Stimulated activated CD4-positive, alpha-beta T cell treated with anti-CD3 and anti-CD28 coated beads, Interleukin-12 subunit alpha, Interleukin-12 subunit beta, amount 100 ng/mL, for 4 hours (primary cell): ENCODE data around the gene ZFYVE28.

Experiments
- DNase-seq: peaks from one replicate; pipeline ENCODE4 v3.0.0-alpha.2; 2020

ZFYVE28 gene

DNA sequence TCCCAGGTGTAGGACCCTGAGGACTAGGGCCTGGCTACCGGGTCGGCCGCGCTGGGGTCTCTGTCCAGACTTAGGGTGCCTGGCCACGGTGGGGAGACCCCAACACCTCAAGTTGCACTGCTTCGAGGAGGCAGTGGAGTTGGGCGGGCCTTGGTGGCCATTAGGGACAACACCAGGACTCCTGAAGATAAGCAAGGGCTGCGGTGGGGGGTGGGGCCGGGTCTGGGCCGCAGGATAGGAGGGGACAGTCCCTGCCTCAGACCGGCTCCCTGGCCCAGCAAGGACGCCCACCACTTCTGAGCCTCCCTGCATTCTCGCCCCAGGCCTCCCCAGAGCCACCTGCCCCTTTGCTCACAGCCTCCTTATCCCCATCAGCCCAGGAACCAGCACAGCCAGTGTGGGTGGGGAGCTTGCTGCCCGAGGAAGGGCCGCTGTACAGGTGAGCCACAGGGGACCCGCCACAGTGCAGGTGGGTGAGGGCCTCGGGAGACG is 151.1 kb downstream of the ZFYVE28 start:
- DNase-seq = no peak

DNA sequence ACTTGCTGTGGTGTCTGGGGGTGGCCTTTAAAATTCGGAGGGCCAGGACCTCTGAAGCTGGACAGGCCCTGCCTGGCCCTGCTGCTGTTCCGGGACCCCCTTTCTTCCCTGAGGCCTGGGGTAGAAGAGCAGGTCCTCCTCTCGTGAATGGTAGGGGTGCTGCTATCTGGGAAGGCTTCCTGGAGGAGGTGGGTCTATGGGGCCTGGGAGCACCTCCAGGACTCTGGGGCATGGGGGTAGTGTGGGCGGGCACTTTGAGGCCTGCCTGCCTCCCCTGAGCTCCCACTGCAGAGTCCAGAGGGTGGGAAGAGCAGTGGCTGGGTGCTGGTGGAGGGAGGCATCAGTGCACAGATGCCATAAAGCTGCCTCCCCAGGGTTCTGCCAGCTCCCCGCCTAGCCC is 151.6 kb downstream of the ZFYVE28 start:
- DNase-seq = no peak

DNA sequence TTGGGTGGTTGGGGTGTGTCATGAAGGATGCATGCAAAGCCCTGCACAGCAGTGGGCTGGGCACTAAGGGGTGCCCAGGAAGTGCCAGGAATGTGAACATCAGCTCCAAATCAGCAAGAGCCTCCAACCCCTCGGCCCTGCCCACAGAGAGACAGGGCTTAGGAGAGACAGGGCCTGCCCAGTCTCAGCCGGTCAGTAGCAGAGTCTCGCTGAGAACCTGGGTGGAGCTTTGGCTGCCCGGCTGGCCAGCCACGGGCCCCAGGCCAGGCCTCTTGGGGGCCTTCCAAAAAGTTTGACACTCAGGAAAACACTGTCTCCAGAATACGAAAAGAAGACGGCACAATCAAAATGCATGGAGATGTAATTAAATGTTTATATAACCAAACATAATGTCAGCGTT is 152.3 kb downstream of the ZFYVE28 start:
- DNase-seq = no peak

DNA sequence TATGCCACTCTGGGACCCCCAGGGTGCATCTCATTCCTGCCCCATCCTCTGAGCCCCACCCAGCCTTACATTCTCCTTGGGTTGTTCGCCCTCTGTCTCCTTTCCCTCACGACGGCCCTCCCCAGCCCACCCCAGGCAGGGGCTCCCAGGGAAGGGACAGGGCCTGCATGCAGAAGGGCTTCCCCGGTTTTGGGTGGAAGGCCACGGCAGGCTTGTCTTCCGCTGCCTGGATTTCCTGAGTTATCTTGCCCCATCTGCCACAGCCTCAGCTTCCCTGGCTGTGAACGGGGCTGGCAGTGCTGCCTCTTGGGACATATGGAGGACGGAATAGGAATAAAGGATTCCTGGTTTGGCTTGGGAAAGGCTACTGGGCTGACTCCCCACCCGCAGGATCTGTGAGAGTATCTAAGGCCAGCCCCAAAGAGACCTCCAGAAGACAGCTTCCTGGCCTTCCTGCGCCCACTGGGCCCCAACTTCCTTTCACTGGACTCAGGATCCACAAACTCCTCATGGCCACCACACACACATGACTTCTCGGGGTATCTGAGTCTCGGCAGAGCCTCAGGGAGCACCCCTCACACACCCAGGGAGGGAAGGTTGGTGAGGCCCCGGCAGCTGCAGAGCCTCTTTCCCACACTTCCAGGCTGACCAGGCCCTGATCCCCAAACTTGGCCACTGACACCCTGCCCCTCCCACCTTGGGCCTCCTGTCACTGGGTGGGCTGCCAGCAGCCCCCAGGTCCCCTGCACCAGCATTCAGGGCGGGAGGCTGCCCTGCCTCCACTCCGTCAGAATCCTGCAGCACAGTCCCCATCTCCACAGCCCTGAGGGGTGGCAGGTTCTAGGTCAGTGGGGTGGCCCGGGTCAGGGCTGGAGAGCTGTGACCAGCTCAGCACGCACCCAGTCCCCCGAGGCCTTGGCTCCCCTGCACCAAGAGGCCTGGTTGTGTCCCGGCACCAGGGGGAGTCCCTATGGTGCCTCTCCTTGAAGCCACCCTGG is 153.0 kb downstream of the ZFYVE28 start:
- DNase-seq = no peak

DNA sequence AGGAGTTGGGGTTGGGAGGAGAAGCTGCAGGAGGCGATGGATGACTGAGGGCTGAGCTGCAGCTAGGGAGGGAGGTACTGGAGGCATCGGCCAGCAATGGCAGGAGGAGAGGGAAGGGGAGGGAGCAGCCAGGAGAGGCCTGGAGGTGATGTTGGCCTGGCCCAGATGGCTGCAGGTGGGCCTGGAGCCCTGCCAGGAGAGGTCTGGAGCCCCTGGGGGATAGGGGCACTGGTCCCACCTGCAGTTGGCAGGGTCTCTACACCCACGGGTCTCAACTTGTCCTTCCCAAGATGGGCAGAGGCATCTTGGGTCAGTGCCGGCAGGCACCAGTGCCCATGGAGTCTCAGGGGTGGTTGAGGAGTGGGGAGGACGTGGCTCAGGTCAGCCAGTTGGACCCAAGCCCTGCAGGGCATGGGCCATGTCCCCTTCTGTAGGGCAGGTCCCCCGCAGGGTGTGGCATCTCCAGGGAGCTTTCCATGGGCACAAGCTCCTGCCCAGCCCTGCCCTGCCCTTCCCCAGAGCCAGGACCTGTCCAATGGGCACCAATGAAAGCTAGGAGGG is 153.9 kb downstream of the ZFYVE28 start:
- no peak for DNase-seq

DNA sequence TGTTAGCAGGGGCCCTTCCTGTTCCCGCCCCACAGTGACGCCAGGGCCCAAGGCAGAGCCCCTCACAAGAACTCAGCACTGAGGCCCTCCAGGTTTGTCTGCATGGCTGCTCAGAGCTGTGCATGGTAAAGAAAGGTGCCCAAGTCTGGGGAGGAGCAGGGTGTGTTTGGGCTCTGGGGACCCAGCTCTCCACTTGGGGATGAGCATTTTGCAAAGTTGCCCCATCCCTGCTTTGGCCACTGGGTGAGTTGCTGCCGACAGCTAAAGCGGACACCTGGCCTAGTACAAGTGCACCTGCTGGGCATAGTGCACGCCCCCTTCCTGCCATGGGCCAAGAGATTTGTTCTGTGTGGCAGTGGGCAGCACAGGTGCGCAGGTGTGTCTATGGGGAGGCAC is 154.5 kb downstream of the ZFYVE28 start:
- no peak for DNase-seq

DNA sequence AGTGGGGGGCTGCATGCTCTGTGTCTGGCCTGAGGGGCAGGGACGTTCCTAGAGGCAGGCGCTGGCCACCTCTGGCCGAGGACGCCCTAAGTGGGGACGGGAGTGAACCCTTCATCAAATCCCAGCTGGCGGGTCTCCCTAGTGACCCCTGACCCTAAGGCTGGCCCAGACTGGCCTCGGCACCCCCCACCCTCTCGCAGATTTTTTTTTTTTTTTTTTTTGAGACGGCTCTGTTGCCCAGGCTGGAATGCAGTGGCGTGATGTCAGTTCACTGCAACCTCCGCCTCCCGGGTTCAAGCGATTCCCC is 155.5 kb downstream of the ZFYVE28 start:
- DNase-seq = no peak

DNA sequence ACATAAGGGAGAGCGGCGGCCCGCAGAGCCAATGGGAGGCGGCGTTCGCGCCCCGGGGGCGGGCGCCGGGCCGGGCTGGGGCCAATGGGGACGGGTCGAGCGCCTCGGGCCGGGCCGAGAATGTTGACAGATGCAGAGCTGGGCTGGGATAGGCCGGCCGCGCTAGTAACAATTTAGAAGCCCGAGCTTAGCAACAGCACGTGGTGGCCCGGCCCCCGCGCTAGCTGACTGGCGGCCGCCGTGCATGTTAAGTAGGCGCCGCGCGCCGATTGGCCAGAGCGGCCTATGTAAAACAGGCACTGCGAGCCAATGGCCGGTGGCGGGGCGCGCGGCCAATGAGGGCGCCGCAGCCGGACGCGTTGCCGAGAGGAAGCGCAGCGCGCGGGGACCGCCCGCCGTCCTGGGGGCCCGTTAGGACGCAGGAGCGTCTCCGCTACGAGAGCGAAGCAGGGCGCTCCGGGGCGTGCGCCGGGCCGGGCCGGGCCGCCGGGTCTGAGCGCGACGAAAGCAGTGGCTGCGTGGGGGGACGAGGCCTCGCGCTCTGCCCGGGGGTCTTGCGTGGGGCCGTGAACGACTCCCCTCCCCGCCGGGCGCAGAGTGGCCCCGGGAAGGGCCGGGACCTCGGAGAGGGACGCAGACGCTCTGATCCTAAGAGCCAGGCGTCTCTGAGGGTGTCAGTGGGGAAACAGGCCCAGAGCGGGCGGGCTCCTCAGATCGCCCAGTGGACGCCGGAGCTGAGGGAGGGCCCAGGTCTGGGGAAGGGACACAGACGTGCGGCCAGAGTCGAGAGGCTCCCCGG is 156.1 kb downstream of the ZFYVE28 start:
- peak; percentile 94 for DNase-seq

DNA sequence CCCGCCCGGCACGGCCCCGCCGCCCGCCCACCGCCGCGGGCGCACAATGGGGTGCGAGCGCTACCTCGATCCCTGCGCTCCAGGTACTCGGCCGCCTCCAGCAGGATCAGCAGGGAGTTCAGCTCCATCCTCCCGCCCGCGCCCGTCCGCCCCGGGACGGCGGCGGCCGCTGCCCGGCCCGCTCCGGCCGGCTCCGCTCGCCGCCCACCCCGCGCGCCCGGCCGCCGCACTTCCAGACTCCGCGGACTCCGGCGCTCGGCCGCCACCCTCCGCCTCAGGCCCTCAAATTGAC is 156.6 kb downstream of the ZFYVE28 start, which contains the start of gene MXD4:
TSS of gene MXD4 (minus strand) at position 257 of the 292 bp plus-strand sequence. CDS start at position 128, 129 bp downstream.
- DNase-seq = no peak

DNA sequence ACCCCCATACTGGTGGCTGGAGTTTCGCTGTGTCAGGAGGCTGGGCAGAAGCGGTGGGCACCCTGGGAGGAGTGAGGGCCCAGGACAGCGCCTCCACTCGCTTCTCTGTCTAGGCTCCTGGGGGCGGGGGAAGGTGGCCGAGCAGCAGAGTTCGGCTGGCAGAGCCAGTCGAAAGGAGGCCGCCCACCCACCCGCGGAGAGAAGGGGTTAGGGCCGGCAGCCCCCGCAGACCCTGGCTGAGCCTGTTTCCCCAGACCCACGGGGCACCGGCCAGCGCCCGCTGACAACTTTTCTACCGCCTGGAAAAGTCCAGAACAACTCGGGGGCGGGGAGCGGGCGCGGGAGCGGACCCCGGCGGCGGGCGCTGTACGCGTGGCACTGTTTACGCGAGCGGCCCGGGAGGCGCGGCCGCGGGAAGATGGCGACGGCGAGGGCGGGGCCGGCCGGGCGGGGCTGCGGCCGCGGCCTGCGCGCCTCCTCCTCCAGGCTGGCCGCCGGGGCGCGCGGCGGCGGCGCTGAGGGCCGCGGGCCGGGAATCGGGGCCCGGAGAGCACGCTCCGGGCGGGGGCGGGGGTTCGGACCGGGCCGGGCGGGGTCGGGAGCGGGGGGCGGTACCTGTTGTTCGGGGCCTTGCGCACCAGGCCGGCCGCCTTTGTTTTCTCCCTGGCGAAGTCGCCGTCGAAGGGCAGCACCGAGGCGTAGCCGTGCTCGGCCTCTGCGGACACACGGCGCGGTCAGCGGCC is 157.2 kb downstream of the ZFYVE28 start:
- DNase-seq = peak; percentile 50

DNA sequence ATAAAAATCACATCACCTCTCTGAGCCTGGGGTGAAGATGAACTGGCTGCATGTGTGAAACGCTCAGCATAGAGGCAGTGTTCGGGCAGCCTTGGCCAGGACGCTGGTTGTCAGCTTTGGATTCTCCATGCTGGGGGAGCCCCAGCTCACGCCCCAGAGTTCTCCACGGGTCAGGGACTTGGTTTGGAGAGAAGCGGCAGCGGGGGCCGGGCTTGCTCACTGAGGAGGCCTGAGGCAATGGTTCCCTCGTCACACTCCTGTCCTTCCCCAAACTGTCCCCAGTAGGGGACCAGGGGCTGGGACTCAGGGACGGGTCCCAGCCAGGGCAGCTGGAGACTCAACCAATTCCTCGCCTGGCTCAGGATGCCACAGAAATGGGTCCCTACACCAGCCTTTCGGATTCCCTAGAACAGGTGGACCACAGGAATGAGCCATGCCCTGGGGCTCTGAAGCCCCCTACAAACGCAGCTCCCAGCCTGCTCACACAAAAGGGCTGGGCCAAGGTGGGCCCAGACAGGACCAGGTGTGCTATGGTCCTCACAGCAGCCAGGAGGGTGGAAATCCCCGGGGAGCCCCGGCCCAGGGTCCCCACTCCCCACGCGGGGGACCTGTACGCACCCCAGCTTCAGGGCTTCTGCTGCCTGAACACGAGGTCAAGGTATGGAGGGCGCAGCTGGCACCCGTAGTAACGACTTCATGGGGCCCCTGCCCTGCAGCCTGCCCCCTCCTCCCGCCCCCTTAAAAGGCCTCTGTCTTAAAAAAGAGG is 157.9 kb downstream of the ZFYVE28 start:
- no peak for DNase-seq

DNA sequence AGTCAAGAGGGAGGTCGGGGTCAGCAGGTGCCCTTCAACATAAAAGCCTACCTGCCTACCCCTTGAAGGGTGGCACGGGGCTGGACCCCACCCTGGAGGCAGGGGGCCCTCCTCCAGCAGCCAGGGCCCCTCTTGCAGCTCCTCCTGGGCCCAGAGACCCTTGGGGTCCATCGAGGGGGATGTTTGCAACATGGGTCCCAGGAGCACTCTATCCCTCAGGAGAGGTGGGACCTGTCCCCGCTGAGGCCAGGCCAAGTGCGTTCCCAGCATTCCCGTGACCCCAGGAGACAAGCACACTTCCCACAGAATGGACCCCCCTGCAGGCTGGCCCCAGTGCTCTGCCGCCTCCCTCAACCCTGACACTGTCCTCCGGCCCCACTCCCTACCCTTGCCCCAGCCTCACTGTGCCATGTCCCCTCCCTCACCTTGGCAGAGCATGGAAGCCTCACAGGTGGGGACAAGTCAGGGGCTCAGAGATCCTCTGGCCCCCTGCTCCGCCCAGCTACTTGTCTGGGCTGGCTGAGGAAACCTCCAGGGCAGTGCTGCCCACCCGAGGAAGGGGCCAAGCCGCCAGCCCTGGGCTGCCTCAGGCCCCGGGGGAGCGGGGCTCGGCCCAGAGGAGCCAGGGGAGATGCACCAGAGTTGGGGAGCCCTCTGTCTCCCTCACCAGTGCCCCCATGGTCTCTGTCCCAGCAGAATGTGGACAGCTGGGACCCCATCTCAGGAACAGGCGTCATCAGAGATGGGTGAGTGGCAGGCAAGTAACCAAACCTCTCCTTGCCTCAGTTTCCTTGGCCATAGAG is 158.7 kb downstream of the ZFYVE28 start:
- no peak for DNase-seq

DNA sequence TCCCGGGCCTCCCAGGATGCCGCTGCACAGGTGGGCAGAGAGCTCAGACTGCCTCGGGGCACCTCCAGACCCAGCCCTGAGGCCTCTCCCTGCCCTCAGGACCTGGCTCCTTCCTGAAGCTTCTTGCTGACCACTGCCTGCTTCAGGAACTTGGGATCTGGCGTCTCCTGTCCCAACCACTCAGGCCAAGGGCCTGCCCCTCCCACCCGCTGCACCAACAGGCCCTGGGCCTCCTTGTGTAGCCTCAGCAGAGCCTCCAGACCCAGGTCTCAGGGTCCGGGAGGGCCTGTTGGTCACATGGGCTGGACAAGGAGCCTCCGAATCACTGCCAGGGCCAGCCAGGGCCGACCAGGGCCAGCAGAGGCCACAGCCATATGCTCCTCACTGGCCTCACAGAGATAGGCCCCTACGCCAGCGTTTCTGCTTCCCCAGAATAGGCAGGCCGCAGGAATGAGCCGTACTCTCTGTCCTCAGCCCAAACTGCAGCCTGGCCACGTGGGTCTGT is 159.4 kb downstream of the ZFYVE28 start:
- DNase-seq = no peak

DNA sequence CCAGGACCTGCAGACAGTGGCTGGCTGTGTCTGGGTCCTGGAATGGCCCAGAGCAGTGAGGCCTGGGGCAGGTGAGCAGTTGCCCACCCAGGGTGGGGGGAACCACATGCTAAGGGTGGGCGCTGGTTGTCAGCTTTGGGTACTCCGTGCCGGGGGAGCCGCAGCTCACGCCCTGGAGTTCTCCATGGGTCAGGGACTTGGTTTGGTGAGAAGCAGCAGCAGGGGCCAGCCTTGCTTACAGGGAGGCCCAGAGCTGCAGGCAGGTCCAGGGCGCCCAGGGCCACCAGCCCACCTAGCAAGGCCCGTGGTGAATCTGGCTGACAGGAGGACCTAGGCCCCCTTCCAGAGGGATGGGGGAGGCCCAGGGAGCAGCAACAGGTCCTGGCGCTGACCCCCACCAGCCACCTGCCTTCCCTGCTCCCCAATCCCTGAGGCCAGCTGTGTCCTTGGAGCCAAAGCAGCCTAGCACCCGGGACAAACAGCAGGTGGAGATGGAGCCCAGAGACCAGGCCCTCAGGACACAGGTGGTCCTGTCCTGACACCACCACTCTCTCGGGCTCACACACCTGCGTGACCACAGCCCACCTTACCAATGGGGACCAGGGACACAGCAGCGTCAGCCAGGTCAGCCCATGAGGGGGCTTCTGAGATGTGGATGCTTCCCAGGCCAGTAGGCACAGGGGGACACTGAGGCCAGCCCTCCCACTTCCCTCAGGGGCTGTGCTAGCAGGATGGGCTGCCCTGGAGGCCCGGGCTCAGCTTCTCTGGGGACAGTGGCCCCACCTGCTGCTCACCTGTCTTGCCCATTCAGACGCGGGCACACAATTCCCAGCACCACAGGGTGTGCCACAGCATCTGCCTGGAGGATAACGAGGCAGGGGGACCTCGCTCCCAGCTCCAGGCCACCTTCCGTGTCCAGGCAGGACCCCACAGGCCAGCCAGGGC is 160.1 kb downstream of the ZFYVE28 start:
- no peak for DNase-seq

DNA sequence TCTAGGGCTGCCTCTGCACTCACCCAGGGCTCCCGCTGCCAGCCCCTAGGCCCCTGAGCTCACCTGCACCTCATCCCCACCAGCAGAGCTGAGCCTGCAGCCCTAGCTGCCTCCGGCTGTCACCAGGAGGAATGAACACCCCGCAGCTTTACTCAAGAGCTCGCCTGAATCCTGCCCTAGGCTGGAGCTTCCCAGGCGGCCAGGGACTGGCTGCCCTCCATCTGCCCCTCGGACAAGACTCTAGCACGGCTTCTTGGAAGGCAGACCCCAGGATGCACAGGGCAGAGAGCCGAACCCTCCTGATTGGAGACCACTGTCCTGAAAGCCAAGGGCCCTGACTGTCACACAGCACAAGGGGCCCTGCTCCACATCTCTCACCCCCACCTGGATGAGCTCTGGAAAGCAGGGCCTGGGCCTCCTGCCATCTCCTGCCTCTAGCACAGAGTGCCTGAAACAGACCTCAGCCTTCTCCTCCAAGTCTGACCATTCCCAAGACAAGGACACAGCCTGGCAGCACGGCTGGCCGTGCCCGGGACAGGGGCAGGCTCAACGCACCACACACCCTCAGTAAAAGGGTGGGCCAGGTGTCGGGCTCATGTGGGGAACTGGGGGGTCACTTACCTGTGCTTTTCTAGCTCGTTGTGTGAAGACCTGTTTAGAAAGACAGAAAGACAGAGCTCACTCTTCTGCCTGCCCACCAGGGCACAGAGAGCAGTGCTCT is 160.9 kb downstream of the ZFYVE28 start:
- DNase-seq = no peak

DNA sequence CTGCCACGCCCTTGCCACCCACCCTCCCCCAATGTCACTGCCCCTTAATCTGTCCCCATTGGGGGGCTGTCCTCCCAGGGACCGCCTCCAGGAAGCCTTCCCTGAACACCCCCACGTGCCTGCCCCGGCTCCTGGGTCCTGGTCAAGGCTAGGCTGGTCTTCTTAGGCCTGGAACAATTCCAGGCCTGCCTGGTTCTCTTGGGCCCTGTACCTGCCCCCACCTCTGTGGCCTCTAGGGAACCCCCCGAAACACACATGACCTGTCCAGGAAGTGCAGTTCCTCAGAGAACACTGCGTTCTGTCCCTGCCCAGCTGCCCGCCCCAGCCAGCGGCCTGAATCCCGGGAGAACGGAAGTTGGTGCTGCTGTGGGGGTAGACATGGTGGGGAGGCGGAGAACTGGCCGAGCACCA is 161.7 kb downstream of the ZFYVE28 start:
- DNase-seq = no peak

DNA sequence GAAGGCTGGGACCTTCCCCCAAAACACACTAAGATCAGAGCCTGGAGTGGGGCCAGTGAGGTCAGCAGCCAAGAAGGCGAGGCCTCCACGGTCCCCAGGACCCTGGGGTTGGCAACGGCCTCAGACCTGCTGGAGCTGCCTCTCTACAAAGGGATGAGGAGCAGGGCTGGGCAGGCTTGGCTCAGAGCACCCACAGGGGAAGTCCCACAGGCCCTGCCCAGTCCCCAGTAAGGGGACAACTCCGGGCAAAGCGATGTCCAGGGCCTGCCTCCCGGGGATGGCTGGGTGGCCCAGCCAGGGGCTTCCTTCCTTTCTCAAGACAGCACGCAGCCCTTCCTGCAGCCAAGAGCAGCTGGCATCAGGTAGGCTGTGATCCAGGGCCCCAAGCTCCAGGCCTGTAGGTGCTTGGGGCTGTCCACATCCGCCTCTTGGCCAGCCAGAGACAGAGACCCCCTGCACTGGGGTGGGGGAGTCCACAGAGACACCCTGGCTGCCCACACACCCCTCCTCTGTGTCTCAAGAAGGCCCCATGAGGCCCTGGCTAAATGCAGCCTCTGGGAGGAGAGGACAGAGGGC is 162.2 kb downstream of the ZFYVE28 start:
- DNase-seq = no peak

DNA sequence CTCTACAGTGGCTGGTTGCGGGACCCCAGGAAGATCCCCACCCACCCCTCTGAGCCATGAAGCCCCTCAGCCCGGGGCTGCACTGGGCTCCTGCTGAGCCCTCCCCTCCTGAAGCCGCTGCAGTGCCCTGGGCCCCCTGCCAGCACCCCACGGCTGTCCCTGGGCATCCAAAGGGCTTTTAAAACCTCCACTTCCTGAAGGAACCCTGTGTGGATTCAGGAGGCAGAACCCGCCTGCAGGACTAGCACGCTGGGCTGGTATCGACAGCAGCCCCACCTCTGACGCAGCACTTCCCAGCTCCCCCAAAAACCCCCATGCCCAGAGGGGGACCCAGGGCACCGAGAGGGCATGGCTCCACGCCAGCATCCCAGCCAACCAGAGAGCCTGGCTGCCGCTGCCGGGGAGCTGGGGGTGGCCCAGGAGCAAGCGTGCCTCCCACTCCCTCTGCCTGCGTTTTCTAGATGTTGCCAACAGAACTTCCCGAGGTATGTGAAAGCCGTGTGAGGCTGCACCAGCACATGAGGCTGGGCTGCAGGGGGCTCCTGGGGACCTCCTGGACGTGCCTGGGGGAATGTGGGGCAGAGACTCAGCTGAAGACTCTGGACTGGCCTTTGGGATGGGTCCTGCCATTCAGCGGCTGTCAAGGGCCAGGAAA is 162.8 kb downstream of the ZFYVE28 start:
- no peak for DNase-seq
